Keratinocyte (primary cell): ENCODE measurements around the gene SH3GL3. TPM values are rescaled to one million over a fixed set of nuclear protein-coding genes. Genes with fewer than 3 reads are reported as not detected.

Source experiments
- DNase-seq: peaks from one replicate; pipeline ENCODE4 v3.0.0-alpha.2; 2011; ENCODE audit warnings: low read depth, missing footprints, low spot score
- FAIRE-seq: peaks from 2 replicates; lab custom pipeline; 2011; peaks lifted over from hg19 to GRCh38; lab: Jason Lieb, UNC
- H2AFZ ChIP-seq: 2 replicates; pipeline ENCODE4 v1.6.0; 2012; ENCODE audit warnings: low read length, control low read depth, inconsistent platforms; ENCODE audit not compliant: control insufficient read depth
- H3K27ac ChIP-seq: 2 replicates; pipeline ENCODE4 v1.5.1; 2011; ENCODE audit warnings: low read length; ENCODE audit not compliant: control insufficient read depth, insufficient read depth
- H3K27me3 ChIP-seq: 3 replicates; pipeline ENCODE4 v1.6.0; 2011; ENCODE audit warnings: low read length; ENCODE audit not compliant: control insufficient read depth, insufficient read depth; ENCODE audit errors: extremely low read depth
- H3K36me3 ChIP-seq, 2 experiments: 2 replicates in 1 of 2; 3 replicates in 1 of 2; pipeline ENCODE4 v1.5.1; 2011; ENCODE audit warnings: low read length in 2 of 2, mild to moderate bottlenecking in 1 of 2; ENCODE audit not compliant: control insufficient read depth in 2 of 2, insufficient read depth in 2 of 2; ENCODE audit errors: extremely low read depth in 1 of 2
- H3K4me1 ChIP-seq: 3 replicates; pipeline ENCODE4 v1.5.1; 2011; ENCODE audit warnings: low read length; ENCODE audit not compliant: control insufficient read depth, insufficient read depth; ENCODE audit errors: extremely low read depth
- H3K4me2 ChIP-seq: 3 replicates; pipeline ENCODE4 v1.6.0; 2011; ENCODE audit warnings: low read depth, low read length; ENCODE audit not compliant: control insufficient read depth, insufficient read depth; ENCODE audit errors: extremely low read depth
- H3K4me3 ChIP-seq, 3 experiments: fragments of 200-600 bp in 1 of 3; sonication (generic) in 1 of 3; 2 replicates in 2 of 3; 3 replicates in 1 of 3; pipeline ENCODE4 v1.5.1; 2011 to 2016; ENCODE audit warnings: low read length in 3 of 3, mild to moderate bottlenecking in 3 of 3, control low read depth in 2 of 3, inconsistent platforms in 1 of 3, low read depth in 1 of 3, mixed read lengths in 1 of 3, mixed run types in 1 of 3, moderate library complexity in 1 of 3; ENCODE audit not compliant: control insufficient read depth in 2 of 3, insufficient read depth in 2 of 3; ENCODE audit errors: extremely low read depth in 1 of 3
- H3K79me2 ChIP-seq: 2 replicates; pipeline ENCODE4 v1.6.0; 2012; ENCODE audit warnings: low read length; ENCODE audit not compliant: control insufficient read depth, insufficient read depth
- H3K9ac ChIP-seq: 3 replicates; pipeline ENCODE4 v1.6.0; 2011; ENCODE audit warnings: low read length; ENCODE audit not compliant: control insufficient read depth, insufficient read depth; ENCODE audit errors: extremely low read depth
- H3K9me1 ChIP-seq: 3 replicates; pipeline ENCODE4 v1.6.0; 2011; ENCODE audit warnings: low read length; ENCODE audit not compliant: control insufficient read depth, insufficient read depth; ENCODE audit errors: extremely low read depth
- H3K9me3 ChIP-seq: 2 replicates; pipeline ENCODE4 v1.5.1; 2012; ENCODE audit warnings: low read depth, low read length; ENCODE audit not compliant: control insufficient read depth
- H4K20me1 ChIP-seq: 3 replicates; pipeline ENCODE4 v1.6.0; 2011; ENCODE audit warnings: low read length; ENCODE audit not compliant: control insufficient read depth, insufficient read depth; ENCODE audit errors: extremely low read depth
- CTCF ChIP-seq, 3 experiments: IDR thresholded peaks in 1 of 3; conservative IDR thresholded peaks in 1 of 3; optimal IDR thresholded peaks in 1 of 3; 2 replicates in 2 of 3; 3 replicates in 1 of 3; pipeline versions ENCODE3 to v1.5.1; 2011; ENCODE audit warnings: low read length in 3 of 3, mild to moderate bottlenecking in 3 of 3, moderate library complexity in 2 of 3, control low read depth in 1 of 3, inconsistent platforms in 1 of 3; ENCODE audit not compliant: insufficient read depth in 2 of 3; ENCODE audit errors: extremely low read depth in 1 of 3
- EZH2 ChIP-seq: IDR thresholded peaks from one replicate; pipeline ENCODE4 v1.6.1; 2012; ENCODE audit warnings: inconsistent platforms, mild to moderate bottlenecking, low read length, moderate library complexity
- dilution Hi-C: fragments of 300-500 bp; cut with MboI; formaldehyde crosslinking; loops from one replicate; pipeline ENCODE4 v1.7.0; 2020; ENCODE audit warnings: low sequenced_read_pairs; ENCODE audit not compliant: extremely low pct_ligation_motif_present
- polyA plus RNA-seq, 5 experiments: library from polyadenylated mRNA; depleted of rRNA in 3 of 5; stranded (reverse) in 3 of 5; stranded (forward) in 1 of 5; unstranded in 1 of 5; fragments of >200 nt; gene quantifications; 1 replicate in 1 of 5; 2 replicates in 3 of 5; 3 replicates in 1 of 5; pipeline versions ENCODE4 v1.2.1 to v1.2.3, GENCODE V29; 2011 to 2012; ENCODE audit warnings: missing spikeins in 2 of 5, low read depth in 1 of 5, low replicate concordance in 1 of 5

The SH3GL3 gene
- polyA plus RNA-seq, 1 donor (not counting 4 experiments of a cell fraction or from before 2014, with no cell fraction given), result 0.20 TPM

DNA sequence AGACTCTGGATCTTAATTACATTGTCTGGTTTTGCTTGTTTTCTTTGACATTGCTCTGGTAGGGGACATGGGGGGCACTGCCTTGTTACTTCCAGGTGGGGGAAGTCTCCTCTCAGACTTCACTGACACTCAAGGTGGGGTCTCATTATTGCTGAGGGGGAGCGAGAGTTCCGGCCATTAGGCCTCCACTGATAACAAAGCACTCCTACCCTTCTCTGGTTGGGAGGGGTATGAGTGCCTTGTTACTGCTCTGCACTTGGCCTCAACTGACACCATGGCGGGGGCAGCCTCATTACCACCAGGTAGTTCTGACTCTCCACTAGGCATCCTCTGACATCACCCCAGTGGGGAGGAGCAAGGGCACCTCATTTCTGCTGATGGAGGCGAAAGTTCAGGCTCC, 25.7 kb downstream of the SH3GL3 start:
- no peaks in the 10 kb centered on the region for H3K9me1 ChIP-seq
- H4K20me1 ChIP-seq, result no peaks in the 10 kb centered on the region
- TF ChIP-seq EZH2, result no peak
- DNase-seq (no peak), FAIRE-seq (no peak)
- H3K4me3 ChIP-seq, result no peak overlapping the region
- peaks cover 3% of the 10 kb centered on the region for H3K4me1 ChIP-seq
- H3K79me2 ChIP-seq, result no peaks in the 10 kb centered on the region
- H3K9me3 ChIP-seq, result no peaks in the 10 kb centered on the region
- H3K9ac ChIP-seq, result no peak overlapping the region
- no peak overlapping the region for H3K27ac ChIP-seq
- H3K4me2 ChIP-seq, result no peak overlapping the region
- no peaks in the 10 kb centered on the region for H3K27me3 ChIP-seq
- dilution Hi-C loops, result no loop called here
- no peak overlapping the region for H2AFZ ChIP-seq
- no peaks in the 10 kb centered on the region for H3K36me3 ChIP-seq

- no peaks in the 10 kb centered on the region for H4K20me1 ChIP-seq
- no peak overlapping the region for H3K4me3 ChIP-seq
- no peaks in the 10 kb centered on the region for H3K9me3 ChIP-seq
- peaks cover 3% of the 10 kb centered on the region for H3K4me1 ChIP-seq
- H3K36me3 ChIP-seq, result no peaks in the 10 kb centered on the region
- H2AFZ ChIP-seq, result no peak overlapping the region
- FAIRE-seq, result peak; percentile 46
- H3K27ac ChIP-seq, result no peak overlapping the region
- TF ChIP-seq EZH2 (no peak), CTCF (optimal IDR thresholded peaks at IDR 0.05 in 1 of 3, IDR thresholded peaks at IDR 0.05 in 1 of 3, conservative IDR thresholded peaks at IDR 0.05 in 1 of 3; ENCODE audit: extremely low read depth in 1 of 3, insufficient read depth in 2 of 3, low read length in 3 of 3) (no peak)
- no peak overlapping the region for H3K9ac ChIP-seq
- dilution Hi-C loops, result no loop called here
- no peaks in the 10 kb centered on the region for H3K79me2 ChIP-seq
- no peaks in the 10 kb centered on the region for H3K27me3 ChIP-seq
- DNase-seq, result no peak
- H3K9me1 ChIP-seq, result no peaks in the 10 kb centered on the region
- no peak overlapping the region for H3K4me2 ChIP-seq
These were observed 27.4 kb downstream of the SH3GL3 start for GRCh38 chr15:83474578-83474977.

DNA sequence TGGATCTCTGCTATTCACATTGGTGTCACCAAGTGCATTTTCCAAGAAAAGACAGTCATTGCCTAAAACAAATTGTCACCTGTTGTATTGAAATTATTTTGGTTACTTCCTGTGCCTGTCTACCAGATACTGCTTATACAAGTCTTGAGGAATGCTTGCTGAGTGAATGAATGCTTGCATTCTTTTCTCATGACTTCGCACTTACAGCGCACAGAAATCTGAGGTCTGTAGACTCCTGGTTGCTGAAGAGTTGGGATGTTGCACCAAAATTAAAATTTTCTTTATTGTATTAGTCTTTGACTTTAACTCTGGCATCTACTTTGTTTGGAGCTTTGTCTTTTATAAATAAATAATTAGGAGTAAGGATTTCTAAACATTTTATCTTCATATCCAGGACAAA, 28.4 kb downstream of the SH3GL3 start:
- Histone ChIP-seq H2AFZ (no peak overlapping the region), H3K27ac (no peak overlapping the region), H4K20me1 (no peaks in the 10 kb centered on the region), H3K9me1 (no peaks in the 10 kb centered on the region), H3K4me2 (no peak overlapping the region), H3K4me1 (peaks cover 3% of the 10 kb centered on the region), H3K27me3 (no peaks in the 10 kb centered on the region), H3K36me3 (no peaks in the 10 kb centered on the region), H3K9ac (no peak overlapping the region), H3K9me3 (no peaks in the 10 kb centered on the region), H3K79me2 (no peaks in the 10 kb centered on the region), H3K4me3 (no peak overlapping the region)
- TF ChIP-seq EZH2 (no peak), CTCF (optimal IDR thresholded peaks at IDR 0.05 in 1 of 3, IDR thresholded peaks at IDR 0.05 in 1 of 3, conservative IDR thresholded peaks at IDR 0.05 in 1 of 3; ENCODE audit: extremely low read depth in 1 of 3, insufficient read depth in 2 of 3, low read length in 3 of 3) (no peak)
- dilution Hi-C loops, result no loop called here
- FAIRE-seq (peak; percentile 20), DNase-seq (no peak)
